ENCODE results near the gene LRRC18.

DNA sequence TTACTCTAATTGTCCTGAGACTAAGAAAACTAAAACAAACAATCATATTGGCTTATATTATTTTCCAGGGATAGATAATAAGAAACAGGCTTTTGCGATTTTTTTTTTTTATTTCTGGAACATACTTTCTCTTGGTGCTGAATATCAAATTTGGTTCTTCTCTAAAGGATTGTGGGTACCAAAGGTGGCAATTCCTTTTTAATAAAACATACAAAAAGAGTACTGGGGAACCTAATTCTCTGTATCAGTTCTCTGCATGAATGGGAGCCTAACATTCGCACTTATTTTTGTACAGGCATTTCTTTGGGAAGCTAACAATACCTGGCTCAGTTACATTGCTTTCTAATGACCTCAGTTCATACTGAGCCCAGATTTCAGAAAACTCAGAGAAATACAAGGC is 32.8 kb downstream of the LRRC18 start:
- TF ChIP-seq, protein P1, sequence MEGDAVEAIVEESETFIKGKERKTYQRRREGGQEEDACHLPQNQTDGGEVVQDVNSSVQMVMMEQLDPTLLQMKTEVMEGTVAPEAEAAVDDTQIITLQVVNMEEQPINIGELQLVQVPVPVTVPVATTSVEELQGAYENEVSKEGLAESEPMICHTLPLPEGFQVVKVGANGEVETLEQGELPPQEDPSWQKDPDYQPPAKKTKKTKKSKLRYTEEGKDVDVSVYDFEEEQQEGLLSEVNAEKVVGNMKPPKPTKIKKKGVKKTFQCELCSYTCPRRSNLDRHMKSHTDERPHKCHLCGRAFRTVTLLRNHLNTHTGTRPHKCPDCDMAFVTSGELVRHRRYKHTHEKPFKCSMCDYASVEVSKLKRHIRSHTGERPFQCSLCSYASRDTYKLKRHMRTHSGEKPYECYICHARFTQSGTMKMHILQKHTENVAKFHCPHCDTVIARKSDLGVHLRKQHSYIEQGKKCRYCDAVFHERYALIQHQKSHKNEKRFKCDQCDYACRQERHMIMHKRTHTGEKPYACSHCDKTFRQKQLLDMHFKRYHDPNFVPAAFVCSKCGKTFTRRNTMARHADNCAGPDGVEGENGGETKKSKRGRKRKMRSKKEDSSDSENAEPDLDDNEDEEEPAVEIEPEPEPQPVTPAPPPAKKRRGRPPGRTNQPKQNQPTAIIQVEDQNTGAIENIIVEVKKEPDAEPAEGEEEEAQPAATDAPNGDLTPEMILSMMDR (IDR thresholded peaks at IDR 0.05; ENCODE audit: low read length): no peak
- TF ChIP-seq EZH2 (IDR thresholded peaks at IDR 0.05; ENCODE audit: borderline replicate concordance, low read length): no peak

Data from OCI-LY1 (cell line).